Gastrocnemius medialis (tissue), 4 donors: Measurements from ENCODE around the gene DNAAF1.

ENCODE experiments used
- POLR2A ChIP-seq, 2 donors: fragments of 450-650 bp; IDR thresholded peaks; one replicate each; pipeline ENCODE4 v1.6.1; 2017; ENCODE audit warnings: antibody characterized with exemption in 2 of 2, mild to moderate bottlenecking in 2 of 2, moderate library complexity in 2 of 2
- TF ChIP-seq, protein P1 (sequence below), 5 experiments: fragments of 450-650 bp in 3 of 5; fragments of 200-600 bp in 2 of 5; sonication (generic) in 2 of 5; IDR thresholded peaks in 4 of 5; conservative IDR thresholded peaks in 1 of 5; 1 replicate in 4 of 5; 2 replicates in 1 of 5; pipeline ENCODE4 v1.5.1; 2016 to 2019; ENCODE audit warnings: antibody characterized with exemption in 5 of 5, mild to moderate bottlenecking in 3 of 5, moderate library complexity in 3 of 5

DNA sequence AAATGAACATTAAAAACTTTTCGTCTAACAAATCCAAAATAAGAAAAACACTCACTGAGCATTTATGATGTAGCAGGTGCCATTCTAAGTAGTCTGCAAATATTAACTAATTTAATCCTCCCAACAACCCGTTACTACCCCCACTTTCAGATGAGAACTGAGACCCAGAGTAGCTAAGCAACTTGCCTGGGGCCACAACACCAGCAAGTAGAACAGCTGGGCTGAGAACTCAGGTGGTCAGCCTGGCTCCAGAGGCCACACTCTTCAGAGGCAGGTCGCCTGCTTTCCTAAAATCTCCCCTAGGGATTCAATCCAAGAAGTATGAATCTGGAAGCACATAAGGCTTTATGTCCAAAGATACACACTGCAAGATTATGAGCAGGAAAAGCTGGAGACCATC lies 34.6 kb upstream of the DNAAF1 start:
- TF ChIP-seq, protein P1, sequence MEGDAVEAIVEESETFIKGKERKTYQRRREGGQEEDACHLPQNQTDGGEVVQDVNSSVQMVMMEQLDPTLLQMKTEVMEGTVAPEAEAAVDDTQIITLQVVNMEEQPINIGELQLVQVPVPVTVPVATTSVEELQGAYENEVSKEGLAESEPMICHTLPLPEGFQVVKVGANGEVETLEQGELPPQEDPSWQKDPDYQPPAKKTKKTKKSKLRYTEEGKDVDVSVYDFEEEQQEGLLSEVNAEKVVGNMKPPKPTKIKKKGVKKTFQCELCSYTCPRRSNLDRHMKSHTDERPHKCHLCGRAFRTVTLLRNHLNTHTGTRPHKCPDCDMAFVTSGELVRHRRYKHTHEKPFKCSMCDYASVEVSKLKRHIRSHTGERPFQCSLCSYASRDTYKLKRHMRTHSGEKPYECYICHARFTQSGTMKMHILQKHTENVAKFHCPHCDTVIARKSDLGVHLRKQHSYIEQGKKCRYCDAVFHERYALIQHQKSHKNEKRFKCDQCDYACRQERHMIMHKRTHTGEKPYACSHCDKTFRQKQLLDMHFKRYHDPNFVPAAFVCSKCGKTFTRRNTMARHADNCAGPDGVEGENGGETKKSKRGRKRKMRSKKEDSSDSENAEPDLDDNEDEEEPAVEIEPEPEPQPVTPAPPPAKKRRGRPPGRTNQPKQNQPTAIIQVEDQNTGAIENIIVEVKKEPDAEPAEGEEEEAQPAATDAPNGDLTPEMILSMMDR (IDR thresholded peaks at IDR 0.05 in 4 of 5, conservative IDR thresholded peaks at IDR 0.05 in 1 of 5): no peak
- TF ChIP-seq POLR2A (IDR thresholded peaks at IDR 0.05): no peak
